PC-9 (cell line): ENCODE measurements around the gene FGF4. TPM values are rescaled to one million over a fixed set of nuclear protein-coding genes. Genes with fewer than 3 reads are reported as not detected.

ENCODE experiments used
- BruUV-seq: library from RNA; stranded (reverse); fragments of 400-500 nt; replicated peaks from 2 replicates; lab custom pipeline; 2021; lab: Mats Ljungman, UMichigan
- CTCF ChIA-PET: fragments of 300-600 bp; sonication (Branson Sonifier 250); formaldehyde crosslinking; loops from one replicate; lab custom pipeline; 2022; ENCODE audit warnings: antibody characterized with exemption; lab: Charles Lee
- POLR2A ChIA-PET: fragments of 300-600 bp; sonication (Branson Sonifier 250); formaldehyde crosslinking; loops from one replicate; lab custom pipeline; 2022; ENCODE audit warnings: antibody characterized with exemption; ENCODE audit not compliant: unreplicated experiment; lab: Charles Lee
- DNase-seq, 2 experiments: peaks; one replicate each; pipeline versions ENCODE4 v3.0.0 to v3.0.0-alpha.2; 2015 to 2022; ENCODE audit warnings: mixed read lengths in 1 of 2
- H2AFZ ChIP-seq: fragments of 200-600 bp; sonication (generic); 2 replicates; pipeline ENCODE4 v1.8.1; 2017; ENCODE audit warnings: antibody characterized with exemption
- H3F3A ChIP-seq: fragments of 200-600 bp; sonication (generic); 2 replicates; pipeline ENCODE4 v1.8.1; 2017; ENCODE audit warnings: antibody characterized with exemption, mild to moderate bottlenecking, low read depth; ENCODE audit not compliant: insufficient read depth
- H3K27ac ChIP-seq: fragments of 200-600 bp; sonication (generic); 2 replicates; pipeline ENCODE4 v1.6.1; 2016; ENCODE audit warnings: mixed run types
- H3K27me3 ChIP-seq: fragments of 200-600 bp; sonication (generic); 2 replicates; pipeline ENCODE4 v1.6.1; 2016; ENCODE audit warnings: low read depth, mixed run types; ENCODE audit not compliant: insufficient read depth
- H3K36me3 ChIP-seq: fragments of 200-600 bp; sonication (generic); 2 replicates; pipeline ENCODE4 v1.6.1; 2016; ENCODE audit warnings: low read depth, mixed run types
- H3K4me1 ChIP-seq: fragments of 200-600 bp; sonication (generic); replicated peaks from 2 replicates; pipeline ENCODE4 v1.6.1; 2016; ENCODE audit warnings: mixed run types; ENCODE audit not compliant: insufficient read depth
- H3K4me2 ChIP-seq: fragments of 200-600 bp; sonication (generic); 2 replicates; pipeline ENCODE4 v1.6.1; 2017; ENCODE audit warnings: mixed run types
- H3K4me3 ChIP-seq: fragments of 200-600 bp; sonication (generic); 2 replicates; pipeline ENCODE4 v1.6.1; 2016; ENCODE audit warnings: mixed run types
- H3K79me2 ChIP-seq: fragments of 200-600 bp; sonication (generic); 2 replicates; pipeline ENCODE4 v1.6.1; 2017; ENCODE audit warnings: low read depth, mixed run types
- H3K9me2 ChIP-seq: fragments of 200-600 bp; sonication (generic); 2 replicates; pipeline ENCODE4 v1.8.1; 2017; ENCODE audit warnings: mild to moderate bottlenecking; ENCODE audit not compliant: insufficient read depth
- H3K9me3 ChIP-seq: fragments of 200-600 bp; sonication (generic); 2 replicates; pipeline ENCODE4 v1.8.1; 2016; ENCODE audit warnings: low read depth; ENCODE audit not compliant: insufficient read depth
- H4K20me1 ChIP-seq: fragments of 200-600 bp; sonication (generic); 2 replicates; pipeline ENCODE4 v1.8.1; 2017; ENCODE audit not compliant: insufficient read depth
- EZH2 ChIP-seq: fragments of 200-600 bp; sonication (generic); IDR thresholded peaks from 2 replicates; pipeline ENCODE4 v1.8.0; 2017; ENCODE audit warnings: antibody characterized with exemption, low read depth
- intact Hi-C: fragments of 100-400 bp; cut with micrococcal nuclease; formaldehyde crosslinking; loops from one replicate; pipeline ENCODE4 v1.10.0; 2022; ENCODE audit not compliant: unreplicated experiment
- total RNA-seq: library from RNA; stranded (reverse); gene quantifications from 2 replicates; pipeline ENCODE4 v1.2.3, GENCODE V29; 2021
- TF ChIP-seq, protein P1 (sequence below): fragments of 200-600 bp; sonication (generic); conservative IDR thresholded peaks from 2 replicates; pipeline ENCODE4 v1.6.1; 2017; ENCODE audit warnings: mixed run types, antibody characterized with exemption, mild to moderate bottlenecking, moderate library complexity

The FGF4 gene
- total RNA-seq, 1 experiment from 2014 or later, result not detected

DNA sequence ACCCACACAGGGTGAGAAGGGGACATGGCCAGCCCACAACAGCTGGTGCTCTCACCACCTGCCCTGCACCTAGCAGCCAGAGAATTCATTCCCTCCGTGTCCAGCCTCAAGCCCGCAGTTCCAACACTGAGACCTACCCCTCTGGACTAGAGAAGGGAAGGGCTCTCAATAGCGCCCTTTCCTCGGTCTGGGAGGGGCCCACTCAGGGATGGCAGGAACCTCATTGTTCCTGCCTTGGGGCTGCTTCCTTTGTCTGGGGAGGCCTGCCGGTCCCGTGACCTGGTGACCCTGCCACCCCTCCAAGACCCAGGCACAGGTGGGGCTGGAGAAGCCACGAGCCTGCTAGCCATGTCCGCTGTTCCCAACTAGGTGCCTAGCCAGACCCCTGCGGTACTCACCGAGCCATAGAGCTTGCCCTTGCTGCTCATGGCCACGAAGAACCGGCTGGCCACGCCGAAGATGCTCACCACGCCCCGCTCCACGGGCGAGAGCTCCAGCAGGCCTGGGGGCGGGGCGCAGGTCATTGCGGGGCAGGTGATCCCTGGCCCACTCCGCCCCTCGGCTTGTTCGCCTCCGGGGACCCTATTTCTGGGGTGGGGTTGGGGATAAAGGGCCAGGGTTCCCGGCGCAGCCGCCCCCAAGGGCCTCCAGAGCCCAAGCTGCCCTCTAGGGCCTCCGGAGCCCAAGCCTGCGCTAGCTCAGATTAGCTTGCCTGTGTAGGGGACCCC is 1.4 kb downstream of the FGF4 start:
- intact Hi-C loops, result no loop called here
- H3K27ac ChIP-seq, result no peak overlapping the region
- H2AFZ ChIP-seq, result no peak overlapping the region
- no TSS peak for BruUV-seq
- H3K9me3 ChIP-seq, result no peaks in the 10 kb centered on the region
- CTCF ChIA-PET, result no interaction called here
- 0 out of 2 replicates have a peak, but pooled peaks cover 4% of the 10 kb centered on the region for H3K27me3 ChIP-seq
- H3K79me2 ChIP-seq, result no peaks in the 10 kb centered on the region
- H3K4me2 ChIP-seq, result no peak overlapping the region
- H3K9me2 ChIP-seq, result no peaks in the 10 kb centered on the region
- no peaks in the 10 kb centered on the region for H3K4me1 ChIP-seq
- POLR2A ChIA-PET, result no interaction called here
- H3F3A ChIP-seq, result no peaks in the 10 kb centered on the region
- no peaks in the 10 kb centered on the region for H4K20me1 ChIP-seq
- H3K36me3 ChIP-seq, result no peaks in the 10 kb centered on the region
- H3K4me3 ChIP-seq, result no peak overlapping the region
- TF ChIP-seq, protein P1, sequence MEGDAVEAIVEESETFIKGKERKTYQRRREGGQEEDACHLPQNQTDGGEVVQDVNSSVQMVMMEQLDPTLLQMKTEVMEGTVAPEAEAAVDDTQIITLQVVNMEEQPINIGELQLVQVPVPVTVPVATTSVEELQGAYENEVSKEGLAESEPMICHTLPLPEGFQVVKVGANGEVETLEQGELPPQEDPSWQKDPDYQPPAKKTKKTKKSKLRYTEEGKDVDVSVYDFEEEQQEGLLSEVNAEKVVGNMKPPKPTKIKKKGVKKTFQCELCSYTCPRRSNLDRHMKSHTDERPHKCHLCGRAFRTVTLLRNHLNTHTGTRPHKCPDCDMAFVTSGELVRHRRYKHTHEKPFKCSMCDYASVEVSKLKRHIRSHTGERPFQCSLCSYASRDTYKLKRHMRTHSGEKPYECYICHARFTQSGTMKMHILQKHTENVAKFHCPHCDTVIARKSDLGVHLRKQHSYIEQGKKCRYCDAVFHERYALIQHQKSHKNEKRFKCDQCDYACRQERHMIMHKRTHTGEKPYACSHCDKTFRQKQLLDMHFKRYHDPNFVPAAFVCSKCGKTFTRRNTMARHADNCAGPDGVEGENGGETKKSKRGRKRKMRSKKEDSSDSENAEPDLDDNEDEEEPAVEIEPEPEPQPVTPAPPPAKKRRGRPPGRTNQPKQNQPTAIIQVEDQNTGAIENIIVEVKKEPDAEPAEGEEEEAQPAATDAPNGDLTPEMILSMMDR, result no peak
- TF ChIP-seq EZH2, result no peak
- no peak for DNase-seq

DNA sequence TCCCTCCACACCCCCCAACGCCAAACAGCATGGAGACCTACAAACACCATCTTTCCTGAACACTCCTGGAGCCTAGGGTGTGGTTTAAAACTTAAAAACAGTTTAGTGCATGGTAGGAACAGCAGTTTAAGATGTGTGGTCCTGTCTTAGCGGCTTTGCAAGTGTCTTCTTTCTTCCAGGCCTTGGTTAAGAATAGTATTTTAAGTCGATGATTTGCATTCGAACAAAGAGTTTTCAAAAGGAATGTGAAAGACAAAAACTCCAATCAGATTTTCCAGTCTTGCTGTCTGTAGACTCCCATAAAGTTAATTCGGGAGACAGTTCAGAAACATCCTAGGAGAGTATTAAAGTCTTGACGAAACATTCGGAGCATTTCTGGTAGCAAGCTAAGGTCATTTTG is 3.7 kb downstream of the FGF4 start:
- peaks cover 10% of the 10 kb centered on the region; the same call in 1 of the 2 replicates for H3K27me3 ChIP-seq
- intact Hi-C loops, result no loop called here
- H2AFZ ChIP-seq, result no peak overlapping the region
- CTCF ChIA-PET, result no interaction called here
- H3K4me2 ChIP-seq, result no peak overlapping the region
- POLR2A ChIA-PET, result no interaction called here
- H3K4me1 ChIP-seq, result no peaks in the 10 kb centered on the region
- H4K20me1 ChIP-seq, result no peaks in the 10 kb centered on the region
- H3K27ac ChIP-seq, result no peak overlapping the region
- H3K9me2 ChIP-seq, result no peaks in the 10 kb centered on the region
- BruUV-seq, result no TSS peak
- peaks cover 4% of the 10 kb centered on the region; the same call in 1 of the 2 replicates for H3F3A ChIP-seq
- TF ChIP-seq EZH2, result no peak
- TF ChIP-seq, protein P1, result no peak
- no peaks in the 10 kb centered on the region for H3K36me3 ChIP-seq
- H3K4me3 ChIP-seq, result no peak overlapping the region
- DNase-seq, result no peak
- H3K79me2 ChIP-seq, result no peaks in the 10 kb centered on the region
- no peaks in the 10 kb centered on the region for H3K9me3 ChIP-seq

DNA sequence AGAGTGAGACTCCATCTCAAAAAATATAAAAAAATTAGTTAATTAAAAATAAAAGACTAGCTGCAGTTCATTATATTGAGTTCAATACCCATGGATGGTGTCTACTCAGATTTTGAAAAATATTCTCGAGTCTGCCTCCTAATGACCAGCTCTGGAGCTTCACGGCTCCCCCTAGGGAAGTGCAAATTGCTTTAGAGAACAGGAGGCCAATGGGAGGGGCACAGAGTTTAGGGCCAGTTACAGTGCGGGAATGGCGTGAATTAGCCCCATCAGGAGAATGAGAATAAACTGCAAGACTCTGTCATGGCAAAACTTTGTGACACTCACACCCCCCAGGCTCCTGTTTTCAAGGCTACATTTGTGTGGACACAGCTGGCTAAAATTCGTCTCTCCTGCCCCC is 4.6 kb downstream of the FGF4 start:
- no peaks in the 10 kb centered on the region for H3K4me1 ChIP-seq
- ChIA-PET POLR2A (no interaction called here), CTCF (no interaction called here)
- peaks cover 4% of the 10 kb centered on the region; the same call in 1 of the 2 replicates for H3F3A ChIP-seq
- no peak for DNase-seq
- BruUV-seq, result no TSS peak
- no peaks in the 10 kb centered on the region for H3K9me2 ChIP-seq
- H3K4me3 ChIP-seq, result no peak overlapping the region
- H3K79me2 ChIP-seq, result no peaks in the 10 kb centered on the region
- TF ChIP-seq, protein P1, result no peak
- no peak for TF ChIP-seq EZH2
- H2AFZ ChIP-seq, result no peak overlapping the region
- H3K36me3 ChIP-seq, result no peaks in the 10 kb centered on the region
- H3K9me3 ChIP-seq, result no peaks in the 10 kb centered on the region
- H4K20me1 ChIP-seq, result no peaks in the 10 kb centered on the region
- H3K27me3 ChIP-seq, result peaks cover 10% of the 10 kb centered on the region; the same call in 1 of the 2 replicates
- intact Hi-C loops, result no loop called here
- H3K27ac ChIP-seq, result no peak overlapping the region
- H3K4me2 ChIP-seq, result no peak overlapping the region
